Measurements from ENCODE around the gene GARIN5A.

GARIN5A gene

DNA sequence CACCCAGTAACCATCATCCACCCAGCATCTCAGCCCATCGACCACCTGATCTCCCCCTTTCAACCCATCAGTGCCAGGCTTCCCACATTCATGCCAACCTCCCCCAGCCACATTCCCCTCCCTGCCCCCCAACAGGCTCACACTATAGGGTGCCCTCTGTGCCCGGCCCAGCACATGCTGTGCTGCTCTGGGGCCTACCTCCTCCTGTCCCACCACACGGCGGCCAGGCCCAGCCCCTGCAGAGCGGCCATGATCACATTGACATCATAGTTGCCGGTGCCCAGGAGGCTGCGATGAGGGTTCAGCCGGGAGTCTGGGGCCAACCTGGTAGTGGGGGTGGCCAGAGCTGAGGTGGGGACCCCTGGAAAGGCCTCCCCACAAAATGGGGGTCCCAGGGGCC, 30.7 kb upstream of the GARIN5A start:
- no peak for DNase-seq

DNA sequence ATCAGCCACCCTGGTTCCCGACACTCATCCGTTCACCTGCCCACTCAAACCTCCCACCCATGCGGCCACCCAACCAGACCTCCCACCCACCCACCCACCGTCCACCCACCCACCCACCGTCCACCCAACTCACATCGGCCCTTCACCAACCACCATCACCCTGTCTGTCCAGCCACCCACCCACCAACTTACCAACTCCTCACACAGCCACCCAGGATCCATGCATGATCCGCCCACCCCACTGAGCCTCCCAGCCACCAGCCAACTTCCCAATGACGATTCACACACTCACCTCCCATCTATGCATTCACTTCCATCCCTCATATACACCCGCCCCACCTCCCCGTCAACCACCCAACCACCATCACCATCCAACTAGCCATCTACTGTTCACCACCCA, 30.1 kb upstream of the GARIN5A start:
- DNase-seq = no peak

DNA sequence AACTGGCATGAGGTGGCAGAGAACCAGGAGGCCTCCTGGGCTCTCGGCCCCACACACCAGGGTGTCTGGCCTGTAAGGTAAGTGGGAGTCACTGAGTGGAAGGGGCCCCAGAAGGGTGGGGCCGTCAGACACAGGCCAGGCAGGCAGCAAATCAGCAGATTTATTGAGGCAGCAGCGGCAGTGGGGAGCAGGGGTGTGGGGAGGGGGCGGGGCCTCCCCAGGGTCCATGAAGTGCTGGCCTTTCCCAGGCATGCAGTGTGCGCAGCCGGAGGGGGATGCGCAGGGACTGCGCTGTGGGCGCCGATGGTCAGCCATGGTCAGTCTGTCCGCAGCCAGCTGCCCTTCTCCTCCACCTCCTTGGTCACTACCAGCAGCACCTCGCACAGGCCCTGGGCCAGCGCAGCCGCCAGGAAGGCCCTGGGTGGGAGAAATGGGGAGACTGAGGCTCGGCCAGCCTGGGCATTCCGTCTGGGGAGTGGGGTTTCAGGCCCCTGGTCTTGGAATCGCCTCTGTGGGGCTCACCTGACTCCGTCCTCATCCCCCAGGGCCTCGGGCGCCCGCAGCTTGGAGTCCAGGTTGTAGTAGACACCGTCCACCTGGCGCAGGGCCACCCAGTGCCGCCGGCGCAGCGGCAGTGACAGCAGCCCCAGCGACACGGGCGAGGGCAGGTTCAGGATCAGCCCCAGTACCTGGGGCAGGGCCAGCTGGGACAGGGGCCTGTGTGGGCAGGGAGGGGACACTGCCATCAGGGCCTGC, 29.4 kb upstream of the GARIN5A start:
- no peak for DNase-seq

DNA sequence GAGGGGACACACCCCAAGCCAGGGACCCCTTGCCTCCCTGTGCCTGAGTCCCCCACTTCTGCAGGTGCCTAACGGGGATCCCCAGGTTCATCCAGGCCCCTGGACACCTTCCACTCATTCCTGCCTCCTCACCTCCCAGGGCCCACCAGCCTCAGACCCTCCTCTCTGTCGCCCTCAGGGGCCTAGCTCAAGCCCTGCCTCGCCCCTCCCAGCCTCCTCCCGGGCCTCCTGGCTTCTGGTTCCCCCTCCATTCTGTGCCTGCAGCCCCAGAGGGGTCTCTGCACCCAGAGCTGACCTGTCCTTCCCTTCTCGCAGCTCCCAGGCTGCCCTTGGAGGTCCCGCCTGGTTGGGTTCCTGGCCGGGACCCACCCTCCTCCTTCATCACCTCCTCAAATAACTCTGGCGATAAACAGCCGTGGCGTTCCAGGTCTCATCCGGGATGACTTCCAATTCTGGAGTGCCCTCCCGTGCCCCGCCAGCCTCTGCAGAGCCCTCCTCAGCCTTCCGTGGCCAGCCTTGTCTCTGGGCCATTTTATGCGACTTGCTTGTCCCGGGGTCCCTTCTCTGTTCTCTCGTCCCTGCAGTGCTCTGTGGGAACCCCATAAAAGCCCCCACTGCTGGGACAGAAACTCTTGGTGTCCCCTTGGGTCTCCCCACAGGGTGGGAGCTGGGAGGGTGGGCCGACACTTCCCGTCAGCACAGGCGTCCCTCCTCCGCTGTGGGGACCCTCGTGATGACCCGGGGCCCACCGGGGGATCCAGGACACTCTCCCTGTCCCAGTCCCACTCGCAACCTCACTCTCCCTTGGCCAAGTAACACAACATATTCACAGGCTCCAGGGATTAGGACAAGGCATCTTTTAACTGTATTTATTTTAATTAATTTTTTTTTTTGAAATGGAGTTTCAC, 25.2 kb upstream of the GARIN5A start:
- DNase-seq = no peak

DNA sequence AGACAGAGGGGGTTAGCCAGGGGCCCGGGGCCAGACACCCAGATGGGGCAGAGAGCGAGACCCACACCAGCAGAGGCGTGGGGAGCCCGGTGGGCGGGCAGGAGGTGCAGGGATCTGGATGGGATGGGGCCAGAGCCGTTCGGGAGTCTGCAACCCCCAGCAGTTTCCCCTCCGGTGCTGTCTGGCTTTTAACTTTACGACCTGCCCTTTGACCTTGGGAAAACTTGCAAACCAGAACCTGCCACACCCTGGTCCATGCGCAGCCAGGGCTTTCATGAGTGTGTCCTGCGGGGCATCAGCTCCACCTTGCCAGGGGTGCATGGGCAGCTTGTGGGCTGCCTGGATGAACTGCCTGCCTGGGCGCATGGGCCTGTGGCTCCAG, 24.5 kb upstream of the GARIN5A start:
- no peak for DNase-seq

DNA sequence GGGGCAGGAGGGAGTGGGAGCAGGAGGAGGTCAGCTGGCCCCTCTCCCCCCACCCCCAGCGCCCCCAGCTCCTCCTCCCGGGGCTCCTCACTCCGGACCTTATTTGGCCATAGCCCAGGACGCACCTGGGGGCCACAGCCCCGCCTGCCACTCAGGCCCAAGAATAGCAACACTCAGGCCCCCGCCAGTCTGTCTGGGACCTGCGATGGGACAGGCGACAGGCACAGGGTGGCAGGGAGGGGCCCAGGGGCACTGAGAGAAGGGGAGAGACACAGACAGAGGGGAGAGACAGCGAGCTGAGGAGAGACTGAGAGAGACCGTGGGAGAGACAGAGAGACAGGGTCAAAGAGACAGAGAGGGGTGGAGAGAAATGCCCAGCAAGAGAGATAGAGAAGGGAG, 24.1 kb upstream of the GARIN5A start:
- no peak for DNase-seq

DNA sequence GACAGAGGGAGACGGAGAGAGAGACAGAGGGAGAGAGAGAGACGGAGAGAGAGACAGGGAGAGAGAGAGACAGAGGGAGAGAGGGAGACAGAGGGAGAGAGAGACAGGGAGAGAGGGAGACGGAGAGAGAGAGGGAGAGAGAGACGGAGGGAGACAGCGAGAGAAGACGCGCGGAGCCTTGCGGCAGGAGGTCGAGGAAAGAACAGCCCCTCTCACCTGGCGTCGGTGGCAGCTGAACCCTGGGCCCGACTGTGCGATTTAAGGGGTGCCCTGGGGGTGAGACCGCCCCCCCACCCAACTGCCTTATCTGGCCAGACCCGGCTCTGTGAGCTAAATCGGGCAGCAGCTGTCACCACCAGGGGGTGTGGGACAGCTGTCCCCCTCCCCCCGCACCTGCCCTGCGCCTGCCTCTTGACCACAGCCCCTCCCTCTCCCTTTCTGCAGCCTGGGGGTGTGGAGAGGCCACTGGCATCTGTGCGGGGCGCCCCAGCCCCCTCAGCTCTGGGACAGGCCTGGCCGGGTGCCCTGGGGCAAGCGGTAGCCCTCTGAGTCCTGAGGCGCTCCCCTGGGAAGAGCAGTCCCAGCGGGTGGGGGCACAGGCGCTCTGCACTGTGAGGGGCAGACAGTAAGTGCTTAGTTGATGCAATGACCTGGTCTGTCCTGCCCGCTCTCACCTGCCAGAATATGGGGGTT, 23.6 kb upstream of the GARIN5A start:
- DNase-seq = no peak

DNA sequence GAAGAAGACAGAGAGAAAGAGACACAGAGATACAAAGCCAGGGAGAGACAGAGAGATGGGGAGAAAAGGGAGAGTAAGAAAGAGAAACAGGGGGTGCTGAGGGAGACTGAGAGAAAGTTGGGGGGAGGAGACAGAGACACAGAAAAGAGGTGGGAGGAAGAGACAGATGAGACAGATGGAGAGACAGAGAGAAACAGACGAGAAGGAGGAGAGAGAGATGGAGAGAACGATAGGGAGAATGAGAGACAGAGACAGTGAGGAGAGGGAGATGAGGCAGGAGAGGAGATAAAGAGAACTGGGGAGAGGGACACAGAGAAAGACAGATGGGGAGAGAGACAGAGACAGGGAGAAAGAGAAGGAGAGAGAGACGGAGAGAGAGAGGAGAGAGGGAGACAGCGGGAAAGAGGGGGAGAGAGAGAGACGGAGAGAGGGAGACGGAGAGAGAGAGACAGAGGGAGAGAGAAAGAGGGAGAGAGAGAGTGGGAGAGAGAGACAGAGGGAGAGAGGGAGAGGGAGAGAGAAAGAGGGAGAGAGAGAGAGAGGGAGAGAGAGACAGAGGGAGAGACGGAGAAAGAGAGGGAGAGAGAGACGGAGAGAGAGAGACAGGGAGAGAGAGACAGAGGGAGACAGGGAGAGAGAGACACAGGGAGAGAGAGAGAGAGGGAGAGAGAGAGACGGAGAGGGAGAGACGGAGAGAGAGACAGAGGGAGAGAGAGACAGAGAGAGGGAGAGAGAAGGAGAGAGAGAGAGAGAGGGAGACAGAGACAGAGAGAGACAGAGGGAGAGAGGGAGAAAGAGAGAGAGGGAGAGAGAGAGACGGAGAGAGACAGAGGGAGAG, 21.8 kb upstream of the GARIN5A start:
- no peak for DNase-seq

DNA sequence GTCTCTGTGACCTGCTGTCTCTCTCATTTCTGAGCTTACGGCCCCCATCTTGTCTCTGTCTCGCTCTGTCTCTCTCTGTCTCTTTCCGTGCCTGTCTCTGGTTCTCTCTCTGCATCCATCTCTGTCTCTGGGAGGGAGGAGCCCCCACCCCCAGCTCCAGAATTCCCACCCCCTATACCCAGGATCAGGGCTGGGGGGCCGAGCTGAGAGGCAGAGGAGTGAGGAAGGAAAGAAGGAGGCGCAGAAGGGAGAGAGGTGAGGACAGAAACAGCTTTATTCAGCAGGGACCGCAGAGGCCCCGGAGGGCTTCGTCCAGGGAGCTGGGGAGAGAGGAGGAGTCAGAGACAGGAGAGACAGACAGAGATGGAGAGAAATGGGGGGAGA, 20.4 kb upstream of the GARIN5A start:
- no peak for DNase-seq

DNA sequence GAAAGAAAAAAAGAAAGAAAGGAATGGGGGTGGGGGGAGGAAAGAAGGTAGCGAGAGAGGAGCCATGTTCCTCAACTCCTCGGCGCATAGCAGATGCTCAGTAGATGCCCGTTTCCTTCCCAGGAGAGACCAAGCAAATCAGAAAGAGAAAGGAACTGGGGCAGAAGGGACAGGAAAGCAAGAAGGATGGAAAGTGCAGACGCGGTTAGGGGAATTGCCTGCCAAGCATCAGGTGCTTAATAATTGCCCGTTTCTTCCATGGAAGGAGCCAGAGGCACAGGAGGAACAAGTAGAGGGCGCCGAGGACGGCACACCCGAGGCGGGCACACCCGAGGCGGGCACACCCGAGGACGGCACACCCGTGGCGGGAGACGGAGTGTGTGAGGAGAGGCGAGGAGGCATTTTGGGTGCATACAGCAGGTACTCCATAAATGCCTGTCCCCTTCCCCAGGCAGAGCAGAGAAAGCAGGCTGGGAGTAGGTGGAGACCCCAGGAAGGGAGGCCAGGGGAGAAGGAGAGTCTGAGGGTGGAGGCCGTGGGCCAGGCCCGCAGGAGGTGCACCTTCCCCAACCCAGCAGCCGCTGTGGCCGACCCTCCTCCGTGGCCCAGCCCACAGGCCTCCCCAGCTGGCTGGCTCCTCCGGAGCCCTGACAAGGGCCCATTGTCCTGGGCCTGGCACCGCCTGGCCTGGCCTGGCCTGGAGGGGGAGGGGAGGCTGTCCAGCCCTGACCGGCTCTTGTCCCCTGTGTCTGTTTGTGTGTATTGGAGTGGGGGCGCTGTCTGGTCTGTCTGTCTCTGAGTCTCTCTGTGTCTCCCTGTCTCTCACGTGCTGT, 19.8 kb upstream of the GARIN5A start:
- DNase-seq = no peak

DNA sequence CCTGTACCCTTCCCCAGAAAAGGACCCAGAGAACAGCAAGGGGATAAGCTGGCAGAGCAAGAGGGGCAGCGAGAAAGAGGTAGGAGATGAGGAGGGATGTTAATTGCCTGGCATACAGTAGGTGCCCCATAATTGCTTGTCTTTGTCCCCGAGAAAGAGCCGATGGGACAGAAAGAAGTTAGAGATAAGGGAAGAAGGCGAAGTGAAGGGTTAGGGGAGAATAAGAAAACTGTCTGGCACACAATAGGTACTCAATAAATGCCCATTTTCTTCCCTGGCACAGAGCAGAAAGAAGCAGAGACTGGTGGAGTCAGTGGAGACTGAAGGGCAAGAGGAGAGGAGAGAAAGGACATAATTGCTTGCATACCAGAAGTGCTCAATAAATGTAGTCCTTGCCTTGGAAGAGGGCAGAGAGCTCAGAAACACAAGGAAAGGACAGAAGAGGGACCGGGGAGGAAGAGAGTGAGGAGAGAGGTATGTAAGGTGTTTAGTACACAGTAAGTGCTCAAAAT, 18.4 kb upstream of the GARIN5A start:
- no peak for DNase-seq

DNA sequence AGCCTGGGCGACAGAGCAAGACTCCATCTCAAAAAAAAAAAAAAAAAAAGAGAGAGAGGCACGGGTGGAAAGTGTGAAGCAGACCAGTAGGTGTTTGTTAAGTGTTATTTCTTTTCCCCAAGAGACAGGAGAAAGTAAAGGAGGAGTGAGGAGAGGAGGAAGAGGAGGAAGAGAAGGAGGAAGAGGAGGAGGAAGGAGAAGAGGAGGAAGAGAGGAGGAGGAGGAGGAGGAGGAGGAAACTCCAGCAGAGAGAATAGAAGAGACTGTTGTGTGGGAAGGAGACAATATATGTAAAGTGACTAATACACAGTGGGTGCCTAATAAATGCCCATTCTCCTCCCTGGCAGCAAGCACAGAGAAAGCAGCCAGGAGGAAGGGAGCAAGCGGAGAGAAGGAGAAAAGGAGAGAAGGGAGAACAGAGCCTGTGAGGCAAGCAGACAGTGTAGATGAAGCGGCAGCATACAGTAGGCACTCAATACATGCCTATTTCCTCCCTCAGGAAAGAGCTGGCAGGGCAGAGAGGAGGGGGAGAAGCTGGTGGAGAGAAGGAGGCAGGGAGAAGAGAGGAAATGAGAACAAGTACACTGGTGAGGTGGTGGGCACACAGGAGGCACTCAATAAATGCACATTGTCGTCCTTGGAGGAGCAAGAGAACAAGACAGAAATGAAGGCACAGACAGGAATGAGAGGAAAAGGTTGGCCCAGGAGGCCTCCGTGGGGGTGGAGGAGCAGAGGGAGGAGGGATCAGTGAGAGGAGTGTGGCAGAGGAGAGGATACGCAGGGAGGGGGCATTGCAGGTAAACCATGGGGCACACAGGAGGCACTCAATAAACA, 17.8 kb upstream of the GARIN5A start:
- no peak for DNase-seq

DNA sequence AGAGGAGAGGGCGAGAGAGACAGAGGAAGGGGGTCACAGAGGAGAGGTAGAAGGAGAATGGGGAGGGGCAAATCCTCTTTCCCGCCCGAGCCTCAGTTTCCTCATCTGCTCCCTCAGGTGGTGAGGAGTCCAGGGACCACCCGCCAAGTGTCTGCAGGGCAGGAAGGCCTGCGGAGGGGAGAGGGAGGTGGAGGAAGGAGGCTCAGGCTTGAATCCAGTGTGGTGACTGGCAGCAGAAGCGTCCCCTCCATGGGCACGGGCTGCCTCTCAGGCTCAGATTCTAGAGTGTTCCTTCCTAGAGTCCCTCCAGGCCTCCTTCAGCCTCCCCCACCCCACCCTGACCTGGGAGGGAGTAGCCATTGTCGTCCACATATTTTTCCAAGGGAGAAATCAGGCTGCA, 16.5 kb upstream of the GARIN5A start:
- no peak for DNase-seq

DNA sequence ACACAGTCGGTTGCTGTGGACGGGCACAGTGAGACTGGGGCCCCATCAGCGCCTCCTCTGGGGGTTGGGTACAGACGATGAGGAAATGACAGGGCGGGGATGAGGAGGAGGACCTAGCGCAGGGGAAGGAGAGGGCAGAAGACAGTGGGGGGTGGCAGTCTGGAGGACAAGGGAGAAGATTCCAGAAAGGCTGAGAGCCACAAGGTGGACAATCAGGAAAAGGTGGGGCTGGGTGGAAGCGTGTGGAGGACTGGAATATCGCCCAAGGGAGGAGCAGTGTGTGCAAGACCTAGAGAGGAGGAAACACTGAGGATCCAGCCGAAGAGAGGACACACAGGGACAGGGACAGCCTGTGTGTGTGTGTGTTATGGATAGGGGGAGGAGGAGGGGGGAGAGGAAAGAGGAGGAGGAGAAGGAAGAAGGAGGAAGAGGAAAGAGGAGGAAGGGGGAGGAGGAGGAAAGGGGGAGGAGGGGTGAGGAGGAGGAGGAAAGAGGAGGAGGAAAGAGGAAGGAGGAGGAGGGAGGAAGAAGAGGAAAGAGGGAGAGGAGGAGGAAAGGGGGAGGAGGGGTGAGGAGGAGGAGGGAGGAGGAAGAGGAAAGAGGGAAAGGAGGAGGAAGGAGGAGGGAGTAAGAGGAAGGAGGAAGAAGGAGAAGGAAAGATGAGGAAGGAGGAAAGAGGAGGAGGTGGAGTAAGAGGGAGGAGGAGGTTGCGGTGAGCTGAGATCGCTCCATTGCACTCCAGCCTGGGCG, 15.8 kb upstream of the GARIN5A start:
- DNase-seq = peak; percentile 19

DNA sequence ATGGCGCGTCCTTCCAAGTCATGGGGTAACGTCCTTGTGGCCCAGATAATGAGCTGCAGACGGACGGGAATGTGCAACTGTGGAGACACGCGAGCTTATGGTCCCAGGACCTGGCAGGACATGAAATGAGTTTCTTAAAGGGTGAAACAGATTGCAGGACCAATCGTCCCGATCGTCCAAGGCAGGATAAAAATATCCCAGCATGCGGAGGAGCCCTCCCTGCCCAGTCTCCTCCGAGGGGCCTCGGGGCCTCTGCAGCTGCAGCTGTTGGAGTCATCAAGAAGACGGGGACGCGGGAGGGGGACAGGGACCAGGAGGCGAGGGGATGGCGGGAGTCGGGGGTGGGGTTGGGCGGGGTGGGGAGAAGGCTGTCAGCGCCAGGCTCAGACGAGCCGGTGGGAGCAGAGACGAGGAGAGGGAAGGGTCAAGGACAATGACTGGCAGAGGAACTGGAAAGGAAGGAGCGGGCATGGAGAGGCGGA, 14.4 kb upstream of the GARIN5A start:
- DNase-seq = no peak

DNA sequence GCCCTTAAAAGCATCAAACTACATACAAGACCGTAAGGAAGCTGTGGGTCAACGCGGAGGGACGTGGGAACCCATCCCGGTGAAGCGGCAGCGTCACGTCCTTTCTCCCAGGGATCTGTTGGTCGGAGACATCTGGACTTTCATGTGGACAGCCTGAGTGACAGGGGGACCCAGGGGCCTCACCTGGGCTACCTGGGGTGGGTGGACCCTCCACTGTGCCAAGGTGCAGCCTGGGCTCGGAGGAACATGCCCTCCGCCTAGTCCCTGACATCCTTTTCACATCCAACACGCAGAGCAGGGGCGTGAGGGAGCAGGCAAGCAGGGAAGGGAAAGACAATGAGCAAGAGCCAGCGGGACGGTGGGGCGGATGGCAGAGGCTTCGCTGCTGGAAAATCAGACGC, 13.8 kb upstream of the GARIN5A start:
- no peak for DNase-seq

DNA sequence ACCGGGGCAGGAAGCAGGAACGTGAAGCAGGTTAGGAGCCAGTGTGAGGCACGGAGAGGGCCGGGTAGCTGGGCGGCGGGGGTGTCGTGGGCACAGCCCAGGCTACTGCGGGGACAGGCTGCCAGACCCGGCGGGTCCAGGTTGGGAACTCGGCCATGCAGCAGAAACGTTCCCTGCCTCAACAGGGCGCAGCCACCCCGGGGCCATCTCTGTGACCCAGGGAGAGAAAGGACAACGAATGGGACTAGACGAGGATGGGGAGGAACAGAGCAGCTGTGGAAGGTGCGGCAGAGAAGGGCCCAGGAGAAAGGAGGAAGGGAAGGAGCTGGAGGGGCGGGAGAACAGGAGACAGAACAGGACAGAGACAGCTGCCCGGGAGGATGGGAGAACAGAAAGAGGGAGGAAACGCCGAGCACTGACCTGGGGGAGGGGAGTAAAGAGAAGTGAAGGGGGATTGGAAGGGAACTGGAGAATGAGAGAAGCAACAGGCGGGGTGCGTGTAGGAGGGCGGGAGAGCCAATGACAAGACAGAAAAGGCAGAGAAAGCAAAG, 12.9 kb upstream of the GARIN5A start:
- DNase-seq = no peak

DNA sequence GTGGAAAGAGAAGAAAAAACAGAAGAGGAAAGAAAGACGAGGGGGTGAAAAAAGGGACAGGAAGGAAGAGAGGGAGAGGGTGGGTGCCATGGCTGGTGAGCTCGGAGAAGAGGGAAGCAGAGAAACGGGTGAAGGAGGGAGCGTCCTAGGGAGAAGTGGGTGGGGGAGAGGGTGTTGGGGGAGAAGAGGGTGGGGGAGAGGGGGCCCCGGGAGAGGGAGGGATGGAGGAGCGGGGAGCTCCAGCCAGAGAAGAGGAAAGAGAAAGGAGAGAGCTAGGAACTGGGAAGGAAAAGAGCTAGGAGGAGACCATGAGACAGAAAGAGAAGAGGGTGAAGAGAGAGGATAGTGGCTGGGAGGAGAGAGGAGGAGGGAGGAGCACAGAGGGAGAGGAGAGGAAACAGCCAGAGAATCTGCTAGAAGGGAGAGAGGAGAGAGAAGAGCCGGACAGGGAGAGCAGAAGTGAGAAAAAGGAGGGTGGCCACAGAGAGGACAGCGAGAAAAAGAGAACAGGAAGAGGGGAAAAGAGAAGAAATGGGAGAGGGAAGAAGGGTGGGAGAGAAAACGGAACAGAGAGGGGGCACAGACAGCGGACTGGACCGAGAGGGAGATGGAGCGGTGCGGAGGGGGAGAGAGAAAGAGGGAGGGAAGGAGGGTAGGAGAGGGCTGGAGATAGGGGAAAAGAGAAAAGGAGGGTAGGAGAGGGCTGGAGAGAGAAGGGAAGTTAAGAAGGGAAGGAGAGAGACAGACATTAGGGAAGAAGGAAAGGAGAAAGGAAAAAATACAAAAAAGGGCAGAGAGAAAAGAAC, 11.9 kb upstream of the GARIN5A start:
- DNase-seq = no peak

All from activated T-cell treated with anti-CD3 and anti-CD28 coated beads for 4 hours (primary cell).